IMR-90 (cell line): ENCODE measurements around the gene USP6NL. TPM values are rescaled to one million over a fixed set of nuclear protein-coding genes. Genes with fewer than 3 reads are reported as not detected.

ENCODE experiments used
- ATAC-seq: fragments of 200-7000 bp; cut with Tn5 transposase; 2 replicates; pipeline ENCODE4 v1.9.1; 2020; ENCODE audit warnings: low read depth, mild to moderate bottlenecking, moderate library complexity
- BruUV-seq: library from RNA; stranded (reverse); fragments of 400-500 nt; replicated peaks from 2 replicates; lab custom pipeline; 2021; lab: Mats Ljungman, UMichigan
- CTCF ChIA-PET: fragments of 300-600 bp; formaldehyde crosslinking; extraction: SDS; loops from one replicate; lab custom pipeline; 2021; ENCODE audit warnings: antibody characterized with exemption; lab: Yijun Ruan, JAX
- POLR2A ChIA-PET: fragments of 300-600 bp; sonication (Branson Sonifier 250); formaldehyde crosslinking; loops from one replicate; lab custom pipeline; 2022; ENCODE audit warnings: antibody characterized with exemption; ENCODE audit not compliant: unreplicated experiment; lab: Charles Lee
- DNase-seq: peaks from one replicate; pipeline ENCODE4 v3.0.0; 2013
- H2AFZ ChIP-seq: replicated peaks from 2 replicates; pipeline ENCODE3; 2013; ENCODE audit warnings: low read length, mild to moderate bottlenecking; ENCODE audit not compliant: poor library complexity
- H2AK5ac ChIP-seq: 2 replicates; pipeline ENCODE4 v1.6.1; 2013; ENCODE audit warnings: low read depth, low read length, inconsistent platforms
- H2AK9ac ChIP-seq: replicated peaks from 2 replicates; pipeline ENCODE3; 2013; ENCODE audit warnings: mild to moderate bottlenecking, low read depth, low read length, moderate library complexity; ENCODE audit not compliant: poor library complexity
- H2BK120ac ChIP-seq: 2 replicates; pipeline ENCODE4 v1.6.1; 2013; ENCODE audit warnings: low read depth, low read length, inconsistent platforms
- H2BK15ac ChIP-seq: 3 replicates; pipeline ENCODE4 v1.6.1; 2013; ENCODE audit warnings: low read depth, low read length, inconsistent platforms
- H2BK20ac ChIP-seq: 2 replicates; pipeline ENCODE4 v1.6.1; 2013; ENCODE audit warnings: low read depth, mild to moderate bottlenecking, inconsistent platforms, low read length, moderate library complexity
- H2BK5ac ChIP-seq: 2 replicates; pipeline ENCODE4 v1.6.1; 2013; ENCODE audit warnings: mild to moderate bottlenecking, low read depth, low read length, inconsistent platforms; ENCODE audit not compliant: poor library complexity, severe bottlenecking
- H3K14ac ChIP-seq: replicated peaks from 2 replicates; pipeline ENCODE4 v1.6.1; 2013; ENCODE audit warnings: low read depth, low read length, inconsistent platforms
- H3K18ac ChIP-seq: 2 replicates; pipeline ENCODE4 v1.6.1; 2013; ENCODE audit warnings: low read depth, low read length, control low read depth
- H3K23ac ChIP-seq: 2 replicates; pipeline ENCODE4 v1.6.1; 2013; ENCODE audit warnings: low read depth, low read length, inconsistent platforms
- H3K27ac ChIP-seq: 2 replicates; pipeline ENCODE4 v1.5.1; 2013; ENCODE audit warnings: mild to moderate bottlenecking, control low read depth, low read length; ENCODE audit not compliant: insufficient read depth
- H3K27me3 ChIP-seq: 2 replicates; pipeline ENCODE4 v1.6.1; 2013; ENCODE audit warnings: low read length; ENCODE audit not compliant: control insufficient read depth, insufficient read depth
- H3K36me3 ChIP-seq: 2 replicates; pipeline ENCODE4 v1.6.1; 2013; ENCODE audit warnings: low read length, mixed read lengths; ENCODE audit not compliant: control insufficient read depth, insufficient read depth
- H3K4ac ChIP-seq: 2 replicates; pipeline ENCODE4 v1.6.1; 2013; ENCODE audit warnings: low read depth, low read length, inconsistent platforms
- H3K4me1 ChIP-seq: 2 replicates; pipeline ENCODE4 v1.6.1; 2013; ENCODE audit warnings: low read length, mixed read lengths; ENCODE audit not compliant: control insufficient read depth, insufficient read depth
- H3K4me2 ChIP-seq: 2 replicates; pipeline ENCODE4 v1.6.1; 2013; ENCODE audit warnings: low read depth, mild to moderate bottlenecking, control low read depth, low read length, moderate library complexity
- H3K4me3 ChIP-seq: 2 replicates; pipeline ENCODE4 v1.5.1; 2013; ENCODE audit warnings: low read depth, mild to moderate bottlenecking, control low read depth, low read length, moderate library complexity; ENCODE audit not compliant: insufficient read depth
- H3K56ac ChIP-seq: 2 replicates; pipeline ENCODE4 v1.6.1; 2013; ENCODE audit warnings: low read length, inconsistent platforms; ENCODE audit not compliant: insufficient read depth; ENCODE audit errors: extremely low read depth
- H3K79me1 ChIP-seq, 2 experiments: 2 replicates each; pipeline ENCODE4 v1.6.1; 2013; ENCODE audit warnings: low read length in 2 of 2, inconsistent platforms in 1 of 2, low read depth in 1 of 2
- H3K9ac ChIP-seq: 2 replicates; pipeline ENCODE4 v1.6.1; 2013; ENCODE audit warnings: low read depth, low read length, control low read depth
- H3K9me1 ChIP-seq: 2 replicates; pipeline ENCODE4 v1.6.1; 2013; ENCODE audit warnings: low read length, inconsistent platforms; ENCODE audit not compliant: insufficient read depth
- H3K9me3 ChIP-seq: 2 replicates; pipeline ENCODE4 v1.6.1; 2013; ENCODE audit warnings: low read length; ENCODE audit not compliant: control insufficient read depth, insufficient read depth
- H4K20me1 ChIP-seq: 2 replicates; pipeline ENCODE4 v1.6.1; 2013; ENCODE audit warnings: low read length, inconsistent platforms; ENCODE audit not compliant: insufficient read depth
- H4K5ac ChIP-seq: 2 replicates; pipeline ENCODE4 v1.6.1; 2013; ENCODE audit warnings: mild to moderate bottlenecking, low read depth, low read length, control low read depth
- H4K8ac ChIP-seq, 2 experiments: 2 replicates each; pipeline ENCODE4 v1.6.1; 2013; ENCODE audit warnings: low read depth in 2 of 2, low read length in 2 of 2, control low read depth in 1 of 2, inconsistent platforms in 1 of 2
- H4K91ac ChIP-seq: 2 replicates; pipeline ENCODE4 v1.6.1; 2013; ENCODE audit warnings: low read depth, low read length, inconsistent platforms; ENCODE audit not compliant: insufficient read depth
- CTCF ChIP-seq: conservative IDR thresholded peaks from 2 replicates; pipeline ENCODE4 v1.5.1; 2012; ENCODE audit warnings: mild to moderate bottlenecking, low read depth, low read length, improper control_type of control experiment
- ELK1 ChIP-seq: fragments of 150-350 bp; IDR thresholded peaks from 2 replicates; pipeline ENCODE4 v1.6.1; 2016; ENCODE audit warnings: low read depth, mild to moderate bottlenecking, low read length, moderate library complexity, borderline replicate concordance
- NFE2L2 ChIP-seq: fragments of 150-350 bp; IDR thresholded peaks from 2 replicates; pipeline ENCODE4 v1.6.1; 2016; ENCODE audit warnings: low read depth, mild to moderate bottlenecking, low read length
- WGBS, 2 experiments: methylation state at CpG; one replicate each; pipeline versions ENCODE4 v1.1.5 to v1.1.7; 2013; ENCODE audit warnings: missing lambda C conversion rate in 2 of 2; ENCODE audit not compliant: insufficient read length in 1 of 2; ENCODE audit errors: extremely low coverage in 2 of 2; 5-methylcytosine and 5-hydroxymethylcytosine counted together
- dilution Hi-C: fragments of 300-500 bp; cut with HindIII; formaldehyde crosslinking; loops from one replicate; pipeline ENCODE4 v1.14.3; 2018; ENCODE audit warnings: low sequenced_read_pairs; ENCODE audit not compliant: unreplicated experiment
- in situ Hi-C: fragments of 300-500 bp; cut with MboI; formaldehyde crosslinking; loops from 3 replicates; pipeline ENCODE4 v1.14.3; 2019; ENCODE audit warnings: low sequenced_read_pairs, inconsistent platforms, mixed read lengths
- intact Hi-C: fragments of 100-400 bp; cut with micrococcal nuclease; formaldehyde crosslinking; loops from 2 replicates; pipeline ENCODE4 v1.10.0; 2022
- polyA plus RNA-seq, 3 experiments: library from polyadenylated mRNA; depleted of rRNA; stranded (reverse); fragments of >200 nt; gene quantifications; 2 replicates each; pipeline ENCODE4 v1.2.3, GENCODE V29; 2012; ENCODE audit warnings: low replicate concordance in 1 of 3
- total RNA-seq: library from RNA; depleted of rRNA; stranded (reverse); fragments of >200 nt; gene quantifications from 2 replicates; pipeline ENCODE4 v1.2.3, GENCODE V29; 2012

The USP6NL gene
- total and polyA plus RNA-seq, 2 of the 4 experiments (the other 2 are of a cell fraction) = 7.8 to 9.1 TPM

GRCh38 chr10:11602358-11602757 is 9.1 kb downstream of the USP6NL start:
- POLR2A ChIA-PET = no interaction called here
- H3K79me1 ChIP-seq = peaks cover 34 to 38% of the 10 kb centered on the region in 2 experiments
- H2AK5ac ChIP-seq = no peak overlapping the region
- H3K56ac ChIP-seq = no peak overlapping the region
- H4K20me1 ChIP-seq = peaks cover 11% of the 10 kb centered on the region; the same call in 1 of the 2 replicates
- no peak overlapping the region for H2BK15ac ChIP-seq
- H4K5ac ChIP-seq = no peak overlapping the region
- no peak overlapping the region for H3K4me3 ChIP-seq
- H4K91ac ChIP-seq = no peak overlapping the region
- no peak overlapping the region for H2BK5ac ChIP-seq
- no peak overlapping the region for H3K23ac ChIP-seq
- no peak overlapping the region for H3K9ac ChIP-seq
- H3K27ac ChIP-seq = no peak overlapping the region
- no peak overlapping the region for H2AK9ac ChIP-seq
- ATAC-seq (no peak), DNase-seq (no peak)
- H3K9me1 ChIP-seq = peaks cover 5% of the 10 kb centered on the region; the same call in 1 of the 2 replicates
- no peak overlapping the region for H2AFZ ChIP-seq
- CTCF ChIA-PET = no interaction called here
- H3K4me2 ChIP-seq = no peak overlapping the region
- BruUV-seq = no TSS peak
- TF ChIP-seq CTCF (no peak), ELK1 (no peak), NFE2L2 (no peak)
- H3K14ac ChIP-seq = no peak overlapping the region
- no peaks in the 10 kb centered on the region for H3K36me3 ChIP-seq
- 0 out of 2 replicates have a peak, but pooled peaks cover 2% of the 10 kb centered on the region for H3K4me1 ChIP-seq
- no peak overlapping the region for H3K18ac ChIP-seq
- H2BK20ac ChIP-seq = no peak overlapping the region
- H3K27me3 ChIP-seq = no peaks in the 10 kb centered on the region
- dilution Hi-C loops (no loop called here), intact Hi-C loops (loop anchor here (5.0 kb wide), 1 partner anchor 35 kb away; no protein-coding TSS in a partner anchor), in situ Hi-C loops (no loop called here)
- WGBS, 2 experiments = 63% methylated on average over 1 of the region's 7 CpGs; no CpG with 5 or more reads in 1 of the 2 experiments
- H4K8ac ChIP-seq = no peak overlapping the region
- no peaks in the 10 kb centered on the region for H3K9me3 ChIP-seq
- H3K4ac ChIP-seq = no peak overlapping the region
- H2BK120ac ChIP-seq = no peak overlapping the region
